Hematopoietic multipotent progenitor cell treated with erythropoietin and hydrocortisone succinate and interleukin-3 and kit ligand, for 17 days (in vitro differentiated cells): Measurements from ENCODE around the gene PCDH9.
A peak's percentile ranks its signal among the peaks of the same experiment; 100 is the strongest.

Experiments
- DNase-seq: peaks from one replicate; pipeline ENCODE4 v3.0.0-alpha.2; 2015; ENCODE audit warnings: low spot score

PCDH9 gene

DNA sequence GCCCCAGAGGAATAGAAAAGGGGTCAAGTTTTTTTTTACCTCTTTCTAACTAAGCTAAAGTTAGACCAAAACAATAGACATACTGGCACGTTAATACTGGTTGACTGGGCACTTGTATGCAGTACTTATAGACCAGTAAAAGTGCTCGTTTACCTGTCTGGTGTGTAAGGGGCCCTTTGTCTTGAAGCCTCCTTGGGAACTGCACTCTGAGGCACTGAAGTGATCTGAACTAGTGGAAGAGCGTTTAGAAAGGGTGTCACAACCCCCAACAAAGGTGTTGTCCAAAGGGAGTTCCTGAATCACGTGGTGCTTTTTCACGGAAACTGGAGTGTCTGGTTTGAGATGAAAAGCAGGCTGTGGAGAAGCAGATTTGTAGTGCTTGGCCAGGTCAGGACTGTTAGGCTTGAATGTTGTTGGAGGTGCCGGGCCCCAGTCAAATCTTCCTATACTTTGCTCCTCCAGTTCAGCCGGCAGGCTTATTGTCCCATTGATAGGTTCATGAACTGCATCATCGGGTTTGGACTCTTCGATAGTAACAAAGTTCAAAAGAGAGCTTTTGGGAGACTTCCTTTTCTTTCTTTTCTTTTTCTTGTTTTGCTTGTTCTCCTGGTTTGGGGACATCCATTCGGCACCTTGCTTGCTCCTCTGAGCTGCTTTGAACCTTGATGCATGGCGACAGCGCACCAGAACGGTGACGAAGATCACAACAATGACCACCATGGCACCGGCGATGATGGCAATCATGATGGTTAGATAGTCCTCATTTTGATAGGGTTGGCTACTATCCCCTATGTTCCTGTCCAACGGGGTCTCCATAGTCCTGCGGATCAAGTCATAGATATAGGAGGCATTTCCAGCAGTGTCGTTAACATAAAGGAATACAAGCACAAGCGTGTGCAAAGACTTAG lies 4.6 kb downstream of the PCDH9 start:
- no peak for DNase-seq

DNA sequence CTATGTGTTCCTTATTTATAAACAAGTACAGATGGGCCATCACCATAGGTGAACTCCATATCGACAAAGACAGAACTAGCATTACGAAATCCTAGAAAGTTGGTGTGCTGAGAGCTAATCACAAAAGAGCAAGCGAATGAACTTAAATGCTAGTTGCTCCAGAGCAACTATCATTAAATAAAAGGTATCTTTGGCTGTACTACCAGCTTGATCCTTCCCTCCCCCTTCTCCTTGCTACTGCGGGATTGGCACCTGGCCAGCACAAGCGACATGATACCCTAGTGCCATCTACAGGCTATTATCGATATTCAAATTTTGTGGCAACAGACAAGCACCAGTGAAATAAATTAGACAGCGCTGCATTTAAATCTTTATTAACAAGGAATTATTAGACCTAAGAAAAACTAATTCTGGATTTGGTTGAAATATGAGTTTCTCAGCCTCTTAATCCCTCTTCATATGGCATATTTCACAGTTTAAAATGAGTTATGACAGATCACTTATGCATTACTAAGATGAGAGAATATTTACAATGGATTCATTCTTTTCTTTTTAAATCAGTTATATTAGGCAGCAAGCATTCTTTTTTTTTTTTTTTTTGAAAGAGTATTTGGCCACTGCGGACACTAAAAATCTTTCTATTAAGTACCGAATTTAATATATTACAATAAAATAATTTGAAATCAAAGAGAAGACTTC lies 5.8 kb downstream of the PCDH9 start:
- peak; percentile 47 for DNase-seq

DNA sequence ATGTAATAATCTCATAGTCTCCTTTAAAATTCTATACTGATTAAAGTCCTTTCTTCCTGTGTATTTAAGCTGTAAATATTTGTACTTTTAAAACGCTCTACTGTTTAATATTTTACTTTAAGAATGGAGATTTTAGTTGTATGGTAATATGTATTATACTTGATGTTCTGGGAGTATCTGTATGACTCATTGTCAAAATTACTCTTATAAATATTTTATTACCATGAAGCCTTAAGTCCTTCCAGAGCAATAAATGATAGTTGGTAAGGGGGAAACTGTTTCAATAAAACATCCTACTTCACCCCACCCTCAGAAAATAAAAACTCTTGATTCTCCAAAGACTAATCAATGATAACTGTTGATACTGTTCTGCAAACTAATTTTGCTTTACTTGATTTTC lies 6.4 kb downstream of the PCDH9 start:
- DNase-seq: no peak

- no peak for DNase-seq
Observed at GRCh38 chr13:67223024-67223423, 7.1 kb downstream of the PCDH9 start.

DNA sequence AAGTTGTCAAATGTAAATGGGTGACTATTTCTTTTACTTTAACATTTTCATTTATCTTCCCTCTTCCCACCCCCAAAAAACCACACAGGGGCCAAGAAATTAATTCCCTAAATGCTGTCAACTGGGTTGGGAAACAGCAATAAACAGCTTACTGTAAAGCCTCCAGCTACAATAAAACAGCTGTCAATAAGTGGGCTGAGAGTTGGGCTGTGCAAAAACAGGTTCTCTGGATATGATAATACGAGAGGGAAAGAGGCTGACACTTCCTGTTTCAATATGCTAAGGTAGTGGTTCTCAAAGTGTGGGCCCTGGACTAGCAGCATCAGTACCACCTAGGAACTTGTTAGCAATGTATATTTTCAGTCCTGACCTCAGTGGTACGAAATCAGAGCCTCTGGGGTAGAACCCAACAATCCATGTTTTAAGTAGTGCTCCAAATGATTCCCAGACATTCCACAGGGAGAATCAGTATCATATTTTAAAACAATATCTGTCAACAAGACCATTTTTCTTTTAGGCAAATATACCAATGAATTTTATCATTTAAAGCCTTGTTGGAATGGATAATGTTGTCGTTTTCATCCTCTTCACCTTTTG lies 8.4 kb downstream of the PCDH9 start:
- DNase-seq: no peak

- no peak for DNase-seq
Observed at GRCh38 chr13:67219113-67219512, 11.0 kb downstream of the PCDH9 start.

DNA sequence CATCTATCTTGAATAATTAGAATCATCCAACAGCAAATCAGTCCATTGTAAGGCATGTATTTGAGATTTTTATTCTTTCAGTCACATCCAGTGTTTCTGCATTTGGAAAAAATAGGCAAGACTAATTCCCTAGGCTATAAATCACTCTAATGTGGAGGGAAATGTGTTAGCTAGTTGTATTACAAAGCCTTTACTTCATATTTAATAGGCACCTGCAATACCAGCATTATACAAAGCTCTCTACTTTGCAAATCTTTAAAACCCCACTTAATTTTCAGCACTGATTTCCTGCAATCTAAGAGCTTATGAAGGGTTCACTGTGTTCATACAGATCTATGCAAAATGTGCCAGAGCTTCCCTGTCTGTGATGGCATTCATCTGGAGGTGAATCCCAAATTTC lies 12.3 kb downstream of the PCDH9 start:
- DNase-seq: no peak

DNA sequence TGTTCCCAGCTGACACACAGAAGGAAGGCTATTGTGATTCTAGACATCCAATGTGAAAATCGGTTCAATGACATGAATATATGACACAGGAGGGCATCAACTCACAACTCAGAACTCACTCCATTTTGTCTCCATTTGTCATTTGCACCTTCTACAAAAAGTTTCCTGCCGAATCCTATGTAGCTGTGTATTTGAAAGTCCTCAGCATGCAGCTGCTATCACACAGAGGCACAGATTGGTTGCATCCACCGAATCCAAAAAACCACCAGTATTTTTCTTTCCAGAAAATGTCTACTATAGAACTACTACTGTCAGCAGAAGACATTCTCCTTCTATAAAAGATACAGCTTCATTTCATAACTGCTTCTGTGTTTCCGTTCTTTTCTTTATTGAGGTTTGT lies 13.3 kb downstream of the PCDH9 start:
- no peak for DNase-seq

- DNase-seq: no peak
Observed at GRCh38 chr13:67210208-67210607, 19.9 kb downstream of the PCDH9 start.

DNA sequence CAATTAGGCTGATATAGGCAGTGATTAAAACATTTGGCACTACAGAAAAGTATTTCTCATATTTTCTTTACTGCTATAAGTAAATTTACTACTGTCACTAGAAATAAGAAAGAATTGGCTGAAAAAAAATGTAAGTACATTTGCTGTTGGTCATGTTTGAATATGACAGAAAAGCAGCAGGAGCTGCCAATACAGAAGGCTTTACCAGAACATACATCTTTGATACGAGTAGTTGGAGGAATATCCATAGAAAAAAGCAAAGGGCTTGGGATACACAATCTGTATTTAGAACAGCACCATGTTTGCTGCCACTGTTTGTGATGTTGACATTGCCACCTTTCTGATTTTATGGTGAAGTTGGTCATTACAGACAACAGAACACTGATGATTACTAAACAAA lies 21.6 kb downstream of the PCDH9 start:
- no peak for DNase-seq

DNA sequence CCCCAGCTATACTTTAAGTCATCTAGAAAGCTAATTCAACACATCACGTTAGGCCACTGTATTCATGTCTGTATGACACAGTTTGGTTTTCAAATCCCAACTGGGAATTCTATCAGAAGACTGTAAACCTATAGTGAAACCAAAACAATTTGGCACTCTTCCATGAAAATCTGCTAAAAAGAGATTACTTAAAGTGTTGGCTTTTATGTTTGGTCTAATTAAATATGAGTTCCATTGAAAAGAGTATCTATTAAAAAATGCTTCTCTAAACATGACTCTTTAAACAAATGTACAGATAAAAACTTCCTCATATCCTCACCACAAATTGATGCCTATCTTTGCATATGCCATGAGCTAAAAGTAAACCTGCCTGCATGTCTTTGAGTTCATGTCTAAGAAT lies 25.4 kb downstream of the PCDH9 start:
- no peak for DNase-seq

DNA sequence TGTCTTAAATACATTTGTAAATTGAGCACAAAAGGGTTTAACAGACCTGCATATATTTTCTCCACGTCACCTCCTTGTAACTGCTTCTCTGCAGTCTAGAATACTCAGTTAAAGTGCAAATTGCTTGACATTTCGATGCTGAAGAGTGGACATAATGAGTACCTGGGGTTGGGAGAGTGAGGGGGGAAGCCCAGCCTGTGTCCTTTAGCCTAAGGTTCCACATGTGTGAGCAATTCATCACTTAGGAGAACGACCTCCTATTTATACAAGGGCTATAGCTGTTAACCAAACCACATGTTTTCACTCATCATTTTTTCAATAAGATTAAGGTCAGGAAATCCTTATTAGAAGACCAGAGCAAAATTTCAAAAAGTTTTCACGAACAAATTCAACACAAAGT lies 29.5 kb downstream of the PCDH9 start:
- DNase-seq: no peak

GRCh38 chr13:67200183-67200582 lies 30.0 kb downstream of the PCDH9 start:
- no peak for DNase-seq

DNA sequence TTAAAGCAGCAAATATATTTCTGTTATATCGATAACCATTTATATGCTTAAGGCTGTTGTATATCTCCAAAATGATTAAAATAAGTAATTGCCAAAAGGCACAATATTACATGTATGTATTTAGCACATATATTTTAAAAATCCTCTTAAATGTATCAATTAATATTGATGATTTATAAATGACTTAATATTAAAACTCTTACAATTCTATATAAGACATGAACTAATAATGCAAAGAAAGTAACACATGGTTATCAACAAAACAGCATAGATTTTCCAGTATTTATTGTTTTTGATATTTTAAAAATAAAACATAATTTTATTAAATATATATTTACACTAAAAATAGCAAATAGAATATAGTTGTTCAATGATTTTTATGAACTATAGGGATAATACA lies 32.4 kb downstream of the PCDH9 start:
- DNase-seq: no peak

DNA sequence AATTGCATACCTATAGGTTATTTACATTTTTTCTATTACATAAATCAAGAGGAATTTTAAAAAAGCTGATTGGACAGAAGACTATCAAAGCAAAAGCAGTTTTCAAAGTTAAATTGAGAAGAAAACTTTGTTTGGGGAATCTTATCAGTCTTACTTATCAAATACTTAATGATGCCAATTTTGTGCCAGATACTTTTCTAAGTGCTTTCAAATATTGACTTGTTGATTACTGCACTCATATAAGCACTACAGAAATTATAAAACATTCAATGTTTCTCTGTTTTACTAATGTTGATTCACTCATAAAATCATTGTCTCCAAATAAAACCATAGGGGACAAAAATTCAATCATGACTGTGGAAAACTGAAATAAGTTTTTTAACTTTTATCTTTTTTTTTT lies 36.2 kb downstream of the PCDH9 start:
- DNase-seq: no peak

GRCh38 chr13:67192751-67193150 lies 37.4 kb downstream of the PCDH9 start:
- no peak for DNase-seq

DNA sequence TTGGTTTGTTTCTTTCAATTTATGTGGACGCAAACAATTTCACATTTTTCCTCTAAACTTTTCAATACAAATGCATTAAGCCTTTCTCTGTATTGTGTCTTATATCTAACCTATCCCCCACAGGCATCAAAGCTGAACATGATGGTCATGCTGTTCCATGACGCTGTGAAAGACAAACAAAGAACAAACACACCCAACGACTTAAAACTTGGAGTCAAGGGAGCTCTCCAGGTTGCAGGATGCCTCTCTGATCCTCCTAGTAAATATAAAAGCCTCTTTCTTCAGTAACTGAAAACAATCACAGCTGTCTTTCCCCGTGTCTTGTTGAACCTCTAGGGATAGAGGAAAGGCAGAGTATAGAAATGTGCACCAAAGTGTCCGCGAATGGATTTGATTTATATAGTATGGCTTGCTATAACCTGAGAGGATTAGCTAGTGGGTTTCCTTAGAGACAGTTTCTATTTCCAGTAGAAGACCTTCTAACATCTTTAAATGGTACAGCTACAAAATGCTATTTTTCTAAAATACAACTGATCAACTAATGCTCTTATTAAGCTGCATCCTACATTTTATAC lies 43.1 kb downstream of the PCDH9 start:
- no peak for DNase-seq

DNA sequence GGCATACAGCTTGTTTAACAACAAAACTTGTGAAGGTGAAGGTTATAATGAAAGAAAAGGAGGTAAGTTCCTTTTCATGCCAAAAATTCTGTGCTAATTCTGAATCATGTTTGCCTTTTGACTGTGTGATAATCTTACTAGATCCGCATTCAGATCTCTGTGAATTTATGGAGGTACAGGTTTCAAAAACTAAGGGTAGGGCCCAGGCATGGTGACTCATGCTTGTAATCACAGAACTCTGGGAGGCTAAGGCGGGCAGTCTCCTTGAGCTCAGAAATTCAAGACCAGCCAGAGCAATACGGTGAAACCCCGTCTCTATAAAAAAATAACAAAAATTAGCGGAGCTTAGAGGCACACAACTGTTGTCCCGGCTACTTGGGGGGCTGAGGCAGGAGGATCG lies 45.9 kb downstream of the PCDH9 start:
- no peak for DNase-seq

GRCh38 chr13:67183151-67183550 lies 47.0 kb downstream of the PCDH9 start:
- DNase-seq: no peak

- no peak for DNase-seq
Observed at GRCh38 chr13:67175836-67176459, 54.2 kb downstream of the PCDH9 start.

GRCh38 chr13:67168384-67168783 lies 61.8 kb downstream of the PCDH9 start:
- DNase-seq: no peak

DNA sequence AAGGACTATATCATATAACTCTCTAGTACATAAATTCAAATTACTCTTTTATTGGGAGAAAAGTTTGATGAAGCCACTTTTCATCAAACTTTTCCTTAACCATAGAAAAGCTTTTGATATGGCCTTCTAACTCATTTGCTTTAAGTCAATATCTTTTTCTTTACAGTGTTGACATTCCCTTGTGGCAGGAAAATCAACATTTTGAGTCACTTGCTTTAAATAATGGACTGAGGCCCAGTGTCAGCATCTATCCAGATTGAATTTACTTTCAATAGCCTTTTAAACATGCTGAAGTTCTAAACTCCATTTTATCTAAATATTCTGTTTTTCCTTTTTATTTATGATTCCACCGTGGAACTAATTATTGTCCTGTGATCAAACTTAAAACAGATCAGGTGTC lies 62.7 kb downstream of the PCDH9 start:
- DNase-seq: no peak
